IMR-90 (cell line): ENCODE data around the gene FBXL7. TPM values are rescaled to one million over a fixed set of nuclear protein-coding genes. Genes with fewer than 3 reads are reported as not detected.

Experiments used
- ATAC-seq: fragments of 200-7000 bp; cut with Tn5 transposase; 2 replicates; pipeline ENCODE4 v1.9.1; 2020; ENCODE audit warnings: low read depth, mild to moderate bottlenecking, moderate library complexity
- BruUV-seq: library from RNA; stranded (reverse); fragments of 400-500 nt; replicated peaks from 2 replicates; lab custom pipeline; 2021; lab: Mats Ljungman, UMichigan
- CTCF ChIA-PET: fragments of 300-600 bp; formaldehyde crosslinking; extraction: SDS; loops from one replicate; lab custom pipeline; 2021; ENCODE audit warnings: antibody characterized with exemption; lab: Yijun Ruan, JAX
- POLR2A ChIA-PET: fragments of 300-600 bp; sonication (Branson Sonifier 250); formaldehyde crosslinking; loops from one replicate; lab custom pipeline; 2022; ENCODE audit warnings: antibody characterized with exemption; ENCODE audit not compliant: unreplicated experiment; lab: Charles Lee
- DNase-seq: peaks from one replicate; pipeline ENCODE4 v3.0.0; 2013
- H2AFZ ChIP-seq: replicated peaks from 2 replicates; pipeline ENCODE3; 2013; ENCODE audit warnings: low read length, mild to moderate bottlenecking; ENCODE audit not compliant: poor library complexity
- H2AK5ac ChIP-seq: 2 replicates; pipeline ENCODE4 v1.6.1; 2013; ENCODE audit warnings: low read depth, low read length, inconsistent platforms
- H2AK9ac ChIP-seq: replicated peaks from 2 replicates; pipeline ENCODE3; 2013; ENCODE audit warnings: mild to moderate bottlenecking, low read depth, low read length, moderate library complexity; ENCODE audit not compliant: poor library complexity
- H2BK120ac ChIP-seq: 2 replicates; pipeline ENCODE4 v1.6.1; 2013; ENCODE audit warnings: low read depth, low read length, inconsistent platforms
- H2BK15ac ChIP-seq: 3 replicates; pipeline ENCODE4 v1.6.1; 2013; ENCODE audit warnings: low read depth, low read length, inconsistent platforms
- H2BK20ac ChIP-seq: 2 replicates; pipeline ENCODE4 v1.6.1; 2013; ENCODE audit warnings: low read depth, mild to moderate bottlenecking, inconsistent platforms, low read length, moderate library complexity
- H2BK5ac ChIP-seq: 2 replicates; pipeline ENCODE4 v1.6.1; 2013; ENCODE audit warnings: mild to moderate bottlenecking, low read depth, low read length, inconsistent platforms; ENCODE audit not compliant: poor library complexity, severe bottlenecking
- H3K14ac ChIP-seq: replicated peaks from 2 replicates; pipeline ENCODE4 v1.6.1; 2013; ENCODE audit warnings: low read depth, low read length, inconsistent platforms
- H3K18ac ChIP-seq: 2 replicates; pipeline ENCODE4 v1.6.1; 2013; ENCODE audit warnings: low read depth, low read length, control low read depth
- H3K23ac ChIP-seq: 2 replicates; pipeline ENCODE4 v1.6.1; 2013; ENCODE audit warnings: low read depth, low read length, inconsistent platforms
- H3K27ac ChIP-seq: 2 replicates; pipeline ENCODE4 v1.5.1; 2013; ENCODE audit warnings: mild to moderate bottlenecking, control low read depth, low read length; ENCODE audit not compliant: insufficient read depth
- H3K27me3 ChIP-seq: 2 replicates; pipeline ENCODE4 v1.6.1; 2013; ENCODE audit warnings: low read length; ENCODE audit not compliant: control insufficient read depth, insufficient read depth
- H3K36me3 ChIP-seq: 2 replicates; pipeline ENCODE4 v1.6.1; 2013; ENCODE audit warnings: low read length, mixed read lengths; ENCODE audit not compliant: control insufficient read depth, insufficient read depth
- H3K4ac ChIP-seq: 2 replicates; pipeline ENCODE4 v1.6.1; 2013; ENCODE audit warnings: low read depth, low read length, inconsistent platforms
- H3K4me1 ChIP-seq: 2 replicates; pipeline ENCODE4 v1.6.1; 2013; ENCODE audit warnings: low read length, mixed read lengths; ENCODE audit not compliant: control insufficient read depth, insufficient read depth
- H3K4me2 ChIP-seq: 2 replicates; pipeline ENCODE4 v1.6.1; 2013; ENCODE audit warnings: low read depth, mild to moderate bottlenecking, control low read depth, low read length, moderate library complexity
- H3K4me3 ChIP-seq: 2 replicates; pipeline ENCODE4 v1.5.1; 2013; ENCODE audit warnings: low read depth, mild to moderate bottlenecking, control low read depth, low read length, moderate library complexity; ENCODE audit not compliant: insufficient read depth
- H3K56ac ChIP-seq: 2 replicates; pipeline ENCODE4 v1.6.1; 2013; ENCODE audit warnings: low read length, inconsistent platforms; ENCODE audit not compliant: insufficient read depth; ENCODE audit errors: extremely low read depth
- H3K79me1 ChIP-seq, 2 experiments: 2 replicates each; pipeline ENCODE4 v1.6.1; 2013; ENCODE audit warnings: low read length in 2 of 2, inconsistent platforms in 1 of 2, low read depth in 1 of 2
- H3K9ac ChIP-seq: 2 replicates; pipeline ENCODE4 v1.6.1; 2013; ENCODE audit warnings: low read depth, low read length, control low read depth
- H3K9me1 ChIP-seq: 2 replicates; pipeline ENCODE4 v1.6.1; 2013; ENCODE audit warnings: low read length, inconsistent platforms; ENCODE audit not compliant: insufficient read depth
- H3K9me3 ChIP-seq: 2 replicates; pipeline ENCODE4 v1.6.1; 2013; ENCODE audit warnings: low read length; ENCODE audit not compliant: control insufficient read depth, insufficient read depth
- H4K20me1 ChIP-seq: 2 replicates; pipeline ENCODE4 v1.6.1; 2013; ENCODE audit warnings: low read length, inconsistent platforms; ENCODE audit not compliant: insufficient read depth
- H4K5ac ChIP-seq: 2 replicates; pipeline ENCODE4 v1.6.1; 2013; ENCODE audit warnings: mild to moderate bottlenecking, low read depth, low read length, control low read depth
- H4K8ac ChIP-seq, 2 experiments: 2 replicates each; pipeline ENCODE4 v1.6.1; 2013; ENCODE audit warnings: low read depth in 2 of 2, low read length in 2 of 2, control low read depth in 1 of 2, inconsistent platforms in 1 of 2
- H4K91ac ChIP-seq: 2 replicates; pipeline ENCODE4 v1.6.1; 2013; ENCODE audit warnings: low read depth, low read length, inconsistent platforms; ENCODE audit not compliant: insufficient read depth
- BHLHE40 ChIP-seq: fragments of 150-350 bp; IDR thresholded peaks from 2 replicates; pipeline ENCODE4 v1.6.1; 2016; ENCODE audit warnings: mild to moderate bottlenecking, low read depth, low read length
- CEBPB ChIP-seq: IDR thresholded peaks from 2 replicates; pipeline ENCODE4 v1.6.1; 2012; ENCODE audit warnings: low read depth, low read length, improper control_type of control experiment
- CHD1 ChIP-seq: IDR thresholded peaks from 2 replicates; pipeline ENCODE4 v1.6.1; 2012; ENCODE audit warnings: low read depth, low read length, improper control_type of control experiment
- ELK1 ChIP-seq: fragments of 150-350 bp; IDR thresholded peaks from 2 replicates; pipeline ENCODE4 v1.6.1; 2016; ENCODE audit warnings: low read depth, mild to moderate bottlenecking, low read length, moderate library complexity, borderline replicate concordance
- FOS ChIP-seq: fragments of 150-350 bp; IDR thresholded peaks from 2 replicates; pipeline ENCODE4 v1.6.1; 2016; ENCODE audit warnings: low read depth, low read length
- MAFK ChIP-seq: IDR thresholded peaks from 2 replicates; pipeline ENCODE4 v1.6.1; 2012; ENCODE audit warnings: low read depth, low read length, improper control_type of control experiment
- MAZ ChIP-seq: IDR thresholded peaks from 2 replicates; pipeline ENCODE4 v1.6.1; 2012; ENCODE audit warnings: low read depth, mild to moderate bottlenecking, low read length, improper control_type of control experiment, moderate library complexity, borderline replicate concordance
- MXI1 ChIP-seq: IDR thresholded peaks from 2 replicates; pipeline ENCODE4 v1.6.1; 2012; ENCODE audit warnings: low read depth, mild to moderate bottlenecking, low read length, moderate library complexity, borderline replicate concordance
- NFE2L2 ChIP-seq: fragments of 150-350 bp; IDR thresholded peaks from 2 replicates; pipeline ENCODE4 v1.6.1; 2016; ENCODE audit warnings: low read depth, mild to moderate bottlenecking, low read length
- POLR2A ChIP-seq: IDR thresholded peaks from 2 replicates; pipeline ENCODE4 v1.6.1; 2012; ENCODE audit warnings: mild to moderate bottlenecking, low read depth, low read length
- RAD21 ChIP-seq: IDR thresholded peaks from 2 replicates; pipeline ENCODE4 v1.6.1; 2012; ENCODE audit warnings: low read length, improper control_type of control experiment
- RCOR1 ChIP-seq: IDR thresholded peaks from 2 replicates; pipeline ENCODE4 v1.6.1; 2012; ENCODE audit warnings: mild to moderate bottlenecking, low read length, improper control_type of control experiment; ENCODE audit not compliant: insufficient replicate concordance
- RFX5 ChIP-seq: IDR thresholded peaks from 2 replicates; pipeline ENCODE4 v1.8.0; 2012; ENCODE audit warnings: low read depth, mild to moderate bottlenecking, low read length, moderate library complexity
- SMC3 ChIP-seq: fragments of 150-350 bp; IDR thresholded peaks from 2 replicates; pipeline ENCODE4 v1.6.1; 2016; ENCODE audit warnings: low read depth, mild to moderate bottlenecking, antibody characterized with exemption, low read length, moderate library complexity
- USF2 ChIP-seq: fragments of 150-350 bp; IDR thresholded peaks from 2 replicates; pipeline ENCODE4 v1.6.1; 2017; ENCODE audit warnings: mild to moderate bottlenecking, antibody characterized with exemption, low read length, low read depth
- WGBS, 2 experiments: methylation state at CpG; one replicate each; pipeline versions ENCODE4 v1.1.5 to v1.1.7; 2013; ENCODE audit warnings: missing lambda C conversion rate in 2 of 2; ENCODE audit not compliant: insufficient read length in 1 of 2; ENCODE audit errors: extremely low coverage in 2 of 2; 5-methylcytosine and 5-hydroxymethylcytosine counted together
- dilution Hi-C: fragments of 300-500 bp; cut with HindIII; formaldehyde crosslinking; loops from one replicate; pipeline ENCODE4 v1.14.3; 2018; ENCODE audit warnings: low sequenced_read_pairs; ENCODE audit not compliant: unreplicated experiment
- in situ Hi-C: fragments of 300-500 bp; cut with MboI; formaldehyde crosslinking; loops from 3 replicates; pipeline ENCODE4 v1.14.3; 2019; ENCODE audit warnings: low sequenced_read_pairs, inconsistent platforms, mixed read lengths
- intact Hi-C: fragments of 100-400 bp; cut with micrococcal nuclease; formaldehyde crosslinking; loops from 2 replicates; pipeline ENCODE4 v1.10.0; 2022
- polyA plus RNA-seq, 3 experiments: library from polyadenylated mRNA; depleted of rRNA; stranded (reverse); fragments of >200 nt; gene quantifications; 2 replicates each; pipeline ENCODE4 v1.2.3, GENCODE V29; 2012; ENCODE audit warnings: low replicate concordance in 1 of 3
- total RNA-seq: library from RNA; depleted of rRNA; stranded (reverse); fragments of >200 nt; gene quantifications from 2 replicates; pipeline ENCODE4 v1.2.3, GENCODE V29; 2012
- TF ChIP-seq, protein P1 (sequence below): conservative IDR thresholded peaks from 2 replicates; pipeline ENCODE4 v1.5.1; 2012; ENCODE audit warnings: mild to moderate bottlenecking, low read depth, low read length, improper control_type of control experiment

Gene FBXL7
- total and polyA plus RNA-seq, 2 of the 4 experiments (the other 2 are of a cell fraction), result 4.1 to 10.2 TPM

DNA sequence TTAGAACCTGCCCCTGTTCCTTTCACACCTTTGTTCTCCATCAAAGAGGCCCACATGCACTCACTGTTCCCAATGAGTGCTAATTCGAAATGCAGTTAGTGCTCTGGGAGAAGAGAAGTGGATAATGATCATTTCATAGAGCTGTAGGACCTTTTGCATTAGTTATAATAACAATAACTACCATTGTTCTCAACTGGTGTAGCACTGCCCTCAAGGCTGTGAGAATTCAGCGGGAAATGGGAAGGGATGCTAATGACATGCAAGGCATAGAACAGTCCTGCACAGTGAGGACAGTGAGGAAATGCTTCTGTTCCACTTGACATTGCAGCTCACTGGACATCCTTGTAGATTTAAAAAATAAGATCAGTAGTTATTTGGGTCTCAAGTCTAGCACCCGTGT lies 187.4 kb downstream of the FBXL7 start:
- H2AK9ac ChIP-seq, result no peak overlapping the region
- H3K27ac ChIP-seq, result no peak overlapping the region
- no peak overlapping the region for H4K91ac ChIP-seq
- ATAC-seq (no peak), DNase-seq (no peak)
- H2BK5ac ChIP-seq, result no peak overlapping the region
- no peak overlapping the region for H2BK120ac ChIP-seq
- BruUV-seq, result no TSS peak
- no peak overlapping the region for H3K4ac ChIP-seq
- peaks cover 14% of the 10 kb centered on the region for H3K4me1 ChIP-seq
- intact Hi-C loops, result no loop called here
- H3K36me3 ChIP-seq, result no peaks in the 10 kb centered on the region
- H4K20me1 ChIP-seq, result no peaks in the 10 kb centered on the region
- H3K14ac ChIP-seq, result no peak overlapping the region
- H3K9ac ChIP-seq, result no peak overlapping the region
- no peak overlapping the region for H3K18ac ChIP-seq
- no peak overlapping the region for H3K23ac ChIP-seq
- dilution Hi-C loops, result no loop called here
- no peak overlapping the region for H2AFZ ChIP-seq
- H3K27me3 ChIP-seq, result no peaks in the 10 kb centered on the region
- H3K56ac ChIP-seq, result no peak overlapping the region
- ChIA-PET CTCF (no interaction called here), POLR2A (no interaction called here)
- H2AK5ac ChIP-seq, result no peak overlapping the region
- no peak overlapping the region for H2BK15ac ChIP-seq
- WGBS, 2 experiments, result 100% methylated on average over 1 of the region's 3 CpGs; no CpG with 5 or more reads in 1 of the 2 experiments
- H3K79me1 ChIP-seq, result peaks cover 16 to 44% of the 10 kb centered on the region in 2 experiments
- in situ Hi-C loops, result no loop called here
- H3K4me3 ChIP-seq, result no peak overlapping the region
- no peak overlapping the region for H3K4me2 ChIP-seq
- no peak overlapping the region for H2BK20ac ChIP-seq
- H4K5ac ChIP-seq, result no peak overlapping the region
- no peak overlapping the region for H4K8ac ChIP-seq
- H3K9me1 ChIP-seq, result peaks cover 6% of the 10 kb centered on the region
- H3K9me3 ChIP-seq, result no peaks in the 10 kb centered on the region
- TF ChIP-seq, protein P1, sequence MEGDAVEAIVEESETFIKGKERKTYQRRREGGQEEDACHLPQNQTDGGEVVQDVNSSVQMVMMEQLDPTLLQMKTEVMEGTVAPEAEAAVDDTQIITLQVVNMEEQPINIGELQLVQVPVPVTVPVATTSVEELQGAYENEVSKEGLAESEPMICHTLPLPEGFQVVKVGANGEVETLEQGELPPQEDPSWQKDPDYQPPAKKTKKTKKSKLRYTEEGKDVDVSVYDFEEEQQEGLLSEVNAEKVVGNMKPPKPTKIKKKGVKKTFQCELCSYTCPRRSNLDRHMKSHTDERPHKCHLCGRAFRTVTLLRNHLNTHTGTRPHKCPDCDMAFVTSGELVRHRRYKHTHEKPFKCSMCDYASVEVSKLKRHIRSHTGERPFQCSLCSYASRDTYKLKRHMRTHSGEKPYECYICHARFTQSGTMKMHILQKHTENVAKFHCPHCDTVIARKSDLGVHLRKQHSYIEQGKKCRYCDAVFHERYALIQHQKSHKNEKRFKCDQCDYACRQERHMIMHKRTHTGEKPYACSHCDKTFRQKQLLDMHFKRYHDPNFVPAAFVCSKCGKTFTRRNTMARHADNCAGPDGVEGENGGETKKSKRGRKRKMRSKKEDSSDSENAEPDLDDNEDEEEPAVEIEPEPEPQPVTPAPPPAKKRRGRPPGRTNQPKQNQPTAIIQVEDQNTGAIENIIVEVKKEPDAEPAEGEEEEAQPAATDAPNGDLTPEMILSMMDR, result no peak
- no peak for TF ChIP-seq POLR2A
- no peak for TF ChIP-seq MXI1
- no peak for TF ChIP-seq NFE2L2
- TF ChIP-seq CHD1, result no peak
- no peak for TF ChIP-seq ELK1
- no peak for TF ChIP-seq SMC3
- no peak for TF ChIP-seq MAZ
- no peak for TF ChIP-seq RCOR1
- TF ChIP-seq USF2, result no peak
- TF ChIP-seq MAFK, result no peak
- no peak for TF ChIP-seq RFX5
- TF ChIP-seq RAD21, result no peak
- TF ChIP-seq BHLHE40, result no peak
- no peak for TF ChIP-seq CEBPB
- no peak for TF ChIP-seq FOS
